ENCODE measurements around the gene TTBK2. TPM values are rescaled to one million over a fixed set of nuclear protein-coding genes. Genes with fewer than 3 reads are reported as not detected.

TTBK2 gene
- total and polyA plus RNA-seq, 10 of the 15 experiments (the other 5 are each of a cell fraction or from before 2014, with no cell fraction given), result 0.66 to 9.1 (median 3.7) TPM

DNA sequence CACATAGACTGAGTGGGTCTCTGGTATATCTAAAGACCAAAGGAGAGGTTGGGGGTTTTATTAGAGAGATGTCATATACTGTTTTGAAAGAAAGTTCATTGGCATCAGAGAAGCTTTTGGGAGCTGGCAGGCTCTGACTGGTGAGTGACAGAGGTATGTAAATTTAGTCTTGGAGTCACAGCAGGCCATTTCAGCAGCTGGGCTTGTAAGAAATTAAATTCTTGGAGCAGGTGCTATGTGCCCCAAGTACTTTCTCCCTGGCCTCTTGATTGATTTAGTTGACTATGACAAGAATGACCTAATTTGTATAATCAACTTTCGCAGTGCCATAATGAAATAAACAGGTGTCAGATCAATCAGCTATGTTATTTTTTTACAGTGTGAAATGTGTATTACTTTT lies 135.9 kb downstream of the TTBK2 start:
- CTCF ChIA-PET, result interaction anchor here (1.3 kb wide), 1 partner anchor 420 kb away, joined by 4 read pairs; no protein-coding TSS in a partner anchor
- RAD21 ChIA-PET (ENCODE audit: unreplicated experiment), result no interaction called here
- POLR2A ChIA-PET, result interaction anchor here (0.6 kb wide), 4 partner anchors 130 to 430 kb away, joined by 3 to 6 read pairs (median 3); no protein-coding TSS in a partner anchor
- no peak for ATAC-seq
- in situ Hi-C loops (cut with MboI) (no loop called here), intact Hi-C loops (cut with micrococcal nuclease; ENCODE audit: unreplicated experiment) (no loop called here)
- no peaks in the 10 kb centered on the region for H3K4me1 ChIP-seq (ENCODE audit: control insufficient read depth, insufficient read depth, low read length)
- WGBS (ENCODE audit: insufficient coverage, insufficient replicate concordance, low lambda C conversion rate, missing lambda C conversion rate), result 96% methylated on average over 1 of the region's 1 CpG
- TF ChIP-seq RAD51 (IDR thresholded peaks at IDR 0.05) (no peak), RB1 (IDR thresholded peaks at IDR 0.05; ENCODE audit: borderline replicate concordance) (no peak), ZNF207 (IDR thresholded peaks at IDR 0.05; ENCODE audit: borderline replicate concordance) (no peak), SUZ12 (IDR thresholded peaks at IDR 0.05; ENCODE audit: unreplicated experiment) (no peak), RUNX3 (IDR thresholded peaks at IDR 0.05; ENCODE audit: low read length) (no peak), CHD4 (IDR thresholded peaks at IDR 0.05) (no peak), POLR2AphosphoS2 (IDR thresholded peaks at IDR 0.05; ENCODE audit: low read depth, low read length) (no peak), HDAC6 (IDR thresholded peaks at IDR 0.05; ENCODE audit: unreplicated experiment) (no peak), SMC3 (IDR thresholded peaks at IDR 0.05; ENCODE audit: borderline replicate concordance, low read length) (no peak), SIX5 (IDR thresholded peaks at IDR 0.05; ENCODE audit: low read depth, low read length, severe bottlenecking) (no peak)
- H3K9ac ChIP-seq (ENCODE audit: control insufficient read depth, insufficient read depth, low read length), result no peak overlapping the region
- H3K36me3 ChIP-seq (ENCODE audit: control insufficient read depth in 2 of 2, insufficient read depth in 2 of 2, low read length in 1 of 2), result no peaks in the 10 kb centered on the region
- H2AFZ ChIP-seq (ENCODE audit: control insufficient read depth, low read depth, low read length), result no peak overlapping the region
- DNase-seq (ENCODE audit: low read depth, low spot score), result no peak
- H3K4me2 ChIP-seq (ENCODE audit: control insufficient read depth, insufficient read depth), result no peak overlapping the region
- SMC1A ChIA-PET (ENCODE audit: uncharacterized antibody, unreplicated experiment), result interaction anchor here (1.0 kb wide), 1 partner anchor 9 kb away, joined by 5 read pairs; no protein-coding TSS in a partner anchor
- H4K20me1 ChIP-seq (ENCODE audit: control insufficient read depth, insufficient read depth), result no peaks in the 10 kb centered on the region
- no peaks in the 10 kb centered on the region for H3K9me3 ChIP-seq (replicated peaks; ENCODE audit: control insufficient read depth, insufficient read depth, low read length)
- no peak for FAIRE-seq
- BruUV-seq (replicated peaks), result no TSS peak
- no peaks in the 10 kb centered on the region for H3K27me3 ChIP-seq (replicated peaks in 1 of 2; ENCODE audit: control insufficient read depth in 2 of 2, insufficient read depth in 2 of 2, low read length in 1 of 2)
- no peak overlapping the region for H3K4me3 ChIP-seq
- no peaks in the 10 kb centered on the region for H3K79me2 ChIP-seq (ENCODE audit: control insufficient read depth, insufficient read depth, low read length)
- no peak overlapping the region for H3K27ac ChIP-seq (ENCODE audit: control insufficient read depth, insufficient read depth)
